BJ (cell line): ENCODE results near the gene MAP3K10. TPM values are rescaled to one million over a fixed set of nuclear protein-coding genes. Genes with fewer than 3 reads are reported as not detected.
"Not testable (repeated sequence)": the region's sequence is repeated elsewhere in the genome, so short reads cannot be mapped to it uniquely, and the experiment has no call there.

Source experiments
- CTCF ChIA-PET: fragments of 350-600 bp; formaldehyde crosslinking; extraction: SDS; loops from one replicate; lab custom pipeline; 2021; ENCODE audit warnings: antibody characterized with exemption, inconsistent platforms; lab: Yijun Ruan, JAX
- POLR2A ChIA-PET: fragments of 300-600 bp; sonication (Branson Sonifier 250); formaldehyde crosslinking; extraction: SDS; loops from one replicate; lab custom pipeline; 2021; ENCODE audit warnings: antibody characterized with exemption; lab: Charles Lee
- DNase-seq: peaks from one replicate; pipeline ENCODE4 v3.0.0-alpha.2; 2011; ENCODE audit warnings: low read depth
- H3K27me3 ChIP-seq: 2 replicates; pipeline ENCODE4 v1.6.0; 2011; ENCODE audit warnings: low read length; ENCODE audit not compliant: control insufficient read depth, insufficient read depth
- H3K36me3 ChIP-seq: 2 replicates; pipeline ENCODE4 v1.5.1; 2011; ENCODE audit warnings: low read length; ENCODE audit not compliant: control insufficient read depth, insufficient read depth
- H3K4me3 ChIP-seq: 2 replicates; pipeline ENCODE4 v1.5.1; 2011; ENCODE audit warnings: low read depth, mild to moderate bottlenecking, control low read depth, low read length
- CTCF ChIP-seq: IDR thresholded peaks from 2 replicates; pipeline ENCODE4 v1.5.1; 2011; ENCODE audit warnings: low read depth, mild to moderate bottlenecking, control low read depth, inconsistent platforms, low read length, moderate library complexity; ENCODE audit not compliant: insufficient read depth
- polyA plus RNA-seq: library from polyadenylated mRNA; depleted of rRNA; stranded (reverse); fragments of >200 nt; gene quantifications from 2 replicates; pipeline ENCODE4 v1.2.3, GENCODE V29; 2011

Gene MAP3K10
- polyA plus RNA-seq, 1 experiment = 3.6 TPM

GRCh38 chr19:40144947-40145748, 46.1 kb upstream of the MAP3K10 start:
- Histone ChIP-seq H3K4me3 (no peak overlapping the region), H3K27me3 (no peaks in the 10 kb centered on the region), H3K36me3 (no peaks in the 10 kb centered on the region)
- TF ChIP-seq CTCF = no peak
- no peak for DNase-seq
- CTCF ChIA-PET = interaction anchor here (1.2 to 1.7 kb wide), 2 partner anchors 75 to 489 kb away, joined by 3 to 5 read pairs; no protein-coding TSS in a partner anchor
- POLR2A ChIA-PET = no interaction called here

GRCh38 chr19:40145749-40146029, 45.5 kb upstream of the MAP3K10 start:
- POLR2A ChIA-PET, H3K4me3 ChIP-seq, H3K36me3 ChIP-seq, H3K27me3 ChIP-seq, DNase-seq: not testable (repeated sequence)
- CTCF ChIA-PET = interaction anchor here (1.2 to 1.7 kb wide), 2 partner anchors 74 to 488 kb away, joined by 3 to 5 read pairs; no protein-coding TSS in a partner anchor

- POLR2A ChIA-PET = no interaction called here
- DNase-seq = no peak
- CTCF ChIA-PET = interaction anchor here (0.6 to 1.6 kb wide), 7 partner anchors 8 to 303 kb away, joined by 3 to 6 read pairs (median 3); no protein-coding TSS in a partner anchor
- H3K27me3 ChIP-seq = no peaks in the 10 kb centered on the region
- no peak for TF ChIP-seq CTCF
- H3K36me3 ChIP-seq = no peaks in the 10 kb centered on the region
- H3K4me3 ChIP-seq = no peak overlapping the region
These were observed 43.9 kb upstream of the MAP3K10 start for GRCh38 chr19:40147338-40147692.

- POLR2A ChIA-PET = interaction anchor here (0.5 kb wide), 1 partner anchor 10 kb away, joined by 4 read pairs; no protein-coding TSS in a partner anchor
- Histone ChIP-seq H3K4me3 (no peak overlapping the region), H3K36me3 (no peaks in the 10 kb centered on the region), H3K27me3 (no peaks in the 10 kb centered on the region)
- no peak for TF ChIP-seq CTCF
- peak; percentile 17 for DNase-seq
- CTCF ChIA-PET = interaction anchor here (0.6 to 1.6 kb wide), 7 partner anchors 8 to 304 kb away, joined by 3 to 6 read pairs (median 3); no protein-coding TSS in a partner anchor
These were observed 43.4 kb upstream of the MAP3K10 start for GRCh38 chr19:40147693-40148347.

GRCh38 chr19:40149501-40149900, 41.7 kb upstream of the MAP3K10 start:
- ChIA-PET POLR2A (no interaction called here), CTCF (no interaction called here)
- H3K4me3 ChIP-seq = no peak overlapping the region
- no peaks in the 10 kb centered on the region for H3K36me3 ChIP-seq
- H3K27me3 ChIP-seq = no peaks in the 10 kb centered on the region
- TF ChIP-seq CTCF = no peak
- DNase-seq = no peak
